NCI-H1694 treated with DMSO at 0.1 percent for 48 hours (cell line): ENCODE measurements around the gene GDA.

Experiments
- DNase-seq: peaks from one replicate; lab custom pipeline; 2025; lab: John Stamatoyannopoulos, UW

GDA gene

DNA sequence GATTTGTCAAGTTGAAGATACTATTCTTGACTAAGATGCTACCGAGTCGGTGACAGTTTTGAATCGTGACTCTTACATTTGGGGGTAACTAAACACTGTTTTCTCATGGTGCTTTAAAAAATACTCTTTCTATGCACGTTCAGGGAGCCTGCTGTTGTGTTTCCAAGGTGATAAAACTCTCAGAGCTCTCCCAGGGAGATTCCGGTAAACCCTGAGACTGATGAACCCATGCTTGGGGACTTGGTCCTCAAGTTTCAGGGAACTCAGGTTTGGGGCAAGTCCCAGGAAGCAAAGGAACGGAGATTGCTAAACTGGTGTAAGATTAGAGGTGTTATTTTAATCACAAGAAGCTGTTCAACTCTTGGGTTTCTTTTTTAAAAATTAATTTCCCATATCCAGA, 1.4 kb downstream of the GDA start:
- DNase-seq, result no peak

DNA sequence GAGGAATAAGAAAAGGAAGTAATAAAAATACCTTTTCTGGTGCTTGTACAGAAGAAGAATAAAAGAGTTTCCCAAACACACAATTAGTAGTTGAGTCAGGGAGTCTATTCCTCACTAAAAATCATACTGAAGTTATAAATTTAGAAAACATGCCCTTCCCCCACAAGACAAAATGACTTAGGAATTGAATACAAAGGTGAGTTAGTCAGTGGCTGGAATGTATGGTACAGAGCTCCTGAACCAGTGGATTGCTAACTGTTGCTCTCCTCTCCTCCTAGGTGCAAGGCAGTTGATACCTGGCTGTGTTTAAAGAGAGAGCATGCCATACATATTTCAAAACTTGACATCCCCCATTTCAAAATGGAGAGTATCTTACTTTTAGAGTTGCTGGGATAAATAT, 1.9 kb downstream of the GDA start:
- no peak for DNase-seq

DNA sequence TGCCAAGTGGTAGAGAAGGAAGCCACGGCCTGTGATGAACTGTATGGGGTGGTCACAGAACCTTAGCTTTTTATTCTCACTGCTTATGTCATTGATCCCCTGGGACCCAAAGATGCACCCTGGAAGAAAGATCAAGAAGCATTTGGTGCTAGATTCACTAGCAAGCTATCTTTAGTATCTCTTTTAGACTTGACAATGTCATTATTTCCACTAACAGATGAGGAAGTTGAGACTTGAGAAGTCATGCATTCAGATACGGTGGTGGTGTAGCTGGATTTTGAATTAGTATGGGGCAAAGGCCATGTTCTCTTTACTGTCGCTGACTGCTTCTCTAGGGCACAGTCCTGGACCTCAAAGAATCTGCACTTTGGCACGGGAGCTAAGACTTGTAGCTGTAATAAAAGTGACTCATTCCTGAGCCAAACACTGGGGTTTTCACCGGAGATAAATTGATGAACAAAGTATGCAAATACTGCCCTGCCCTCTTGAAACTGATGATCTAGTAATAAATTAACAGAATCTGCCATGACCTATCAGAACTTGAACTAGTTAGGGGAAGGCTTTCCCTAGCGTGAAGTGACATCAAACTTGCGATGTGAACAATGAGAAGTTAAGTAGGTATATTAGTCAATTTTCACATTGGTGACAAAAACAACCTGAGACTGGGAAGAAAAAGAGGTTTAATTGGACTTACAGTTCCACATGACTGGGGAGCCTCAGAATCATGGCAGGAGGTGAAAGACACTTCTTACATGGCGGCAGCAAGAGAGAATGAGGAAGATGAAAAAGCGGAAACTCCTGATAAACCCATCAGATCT, 5.4 kb downstream of the GDA start:
- DNase-seq, result no peak

DNA sequence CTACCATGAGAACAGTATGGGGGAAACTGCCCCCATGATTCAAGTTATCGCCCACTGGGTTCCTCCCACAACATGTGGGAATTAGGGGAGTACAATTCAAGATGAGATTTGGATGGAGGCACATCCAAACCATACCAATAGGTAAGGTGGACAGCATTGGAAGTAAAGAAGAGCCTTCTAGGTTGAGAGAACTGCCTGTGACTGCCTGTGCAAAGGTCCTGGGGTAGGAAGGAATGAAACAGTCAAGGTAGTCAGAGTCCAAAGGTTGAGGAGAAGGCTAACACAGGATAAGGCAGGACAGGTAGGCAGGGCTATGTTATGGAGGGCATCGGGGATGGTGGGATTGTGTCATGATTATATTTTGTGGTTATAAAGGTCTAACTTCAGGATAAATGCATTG, 6.1 kb downstream of the GDA start:
- no peak for DNase-seq

DNA sequence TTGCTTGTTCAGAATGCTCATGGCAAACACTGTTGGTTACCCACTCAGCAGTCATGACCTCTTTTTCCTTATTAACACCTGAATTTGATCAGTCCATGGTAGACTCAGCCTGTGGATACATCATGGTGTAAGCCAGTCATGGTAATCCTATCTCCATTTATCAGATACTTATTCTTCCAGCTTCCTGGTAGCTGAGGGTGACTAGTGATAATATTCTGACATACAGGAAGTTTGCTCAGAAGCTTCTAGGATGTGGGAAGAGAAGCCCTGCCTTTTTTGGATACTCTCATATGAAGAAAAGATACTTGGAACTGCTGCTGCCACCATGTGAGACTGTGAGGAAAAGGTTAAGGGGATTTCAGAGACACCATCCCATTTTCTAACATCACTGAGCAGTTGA, 7.3 kb downstream of the GDA start:
- DNase-seq, result no peak

DNA sequence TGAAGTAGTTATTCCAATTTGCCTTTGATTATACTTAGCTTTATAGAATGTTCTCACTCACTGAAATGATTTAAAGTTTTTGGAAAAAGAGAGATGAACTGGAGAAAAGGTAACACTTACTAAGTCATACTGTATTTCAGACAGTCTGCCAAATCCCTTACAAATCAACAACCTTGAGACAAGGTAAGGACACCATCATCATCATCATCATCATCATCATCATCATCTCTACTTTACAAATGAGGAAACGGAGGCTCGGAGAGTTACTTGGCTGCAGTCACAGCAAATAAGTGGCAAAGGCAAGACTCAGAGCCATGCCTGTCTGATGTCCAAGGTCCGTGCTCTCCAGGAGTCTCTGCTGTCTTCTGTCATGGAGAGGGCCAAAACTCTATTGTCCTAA, 9.4 kb downstream of the GDA start:
- no peak for DNase-seq

DNA sequence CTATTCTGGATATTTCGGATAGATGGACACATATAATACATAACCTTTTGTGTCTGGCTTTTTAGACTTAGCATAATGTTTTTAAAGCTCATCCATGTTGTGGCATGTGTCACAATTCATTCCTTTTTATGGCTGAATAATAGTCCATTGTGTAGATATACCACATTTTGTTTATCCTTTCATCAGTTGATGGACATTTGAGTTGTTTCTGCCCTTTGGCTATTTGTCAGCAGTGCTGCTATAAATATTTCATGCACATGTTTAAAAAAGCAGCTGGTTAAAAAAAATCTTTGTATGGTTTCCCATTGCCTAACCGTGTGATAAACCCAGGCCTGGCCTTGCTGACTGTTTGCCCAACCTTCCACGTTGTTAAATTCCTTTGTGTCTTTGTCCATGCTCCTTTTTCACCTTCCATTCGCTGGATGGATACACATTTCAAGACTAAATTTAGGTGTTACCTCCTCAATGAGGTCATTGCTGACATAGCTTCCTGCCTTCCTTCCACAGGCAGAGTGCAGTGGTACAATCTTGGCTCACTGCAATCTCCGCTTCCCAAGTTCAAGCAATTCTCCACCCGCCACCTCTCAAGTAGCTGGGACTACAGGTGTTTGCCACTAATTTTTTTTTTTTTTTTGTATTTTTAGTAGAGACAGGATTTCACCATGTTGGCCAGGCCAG, 11.3 kb downstream of the GDA start:
- no peak for DNase-seq

DNA sequence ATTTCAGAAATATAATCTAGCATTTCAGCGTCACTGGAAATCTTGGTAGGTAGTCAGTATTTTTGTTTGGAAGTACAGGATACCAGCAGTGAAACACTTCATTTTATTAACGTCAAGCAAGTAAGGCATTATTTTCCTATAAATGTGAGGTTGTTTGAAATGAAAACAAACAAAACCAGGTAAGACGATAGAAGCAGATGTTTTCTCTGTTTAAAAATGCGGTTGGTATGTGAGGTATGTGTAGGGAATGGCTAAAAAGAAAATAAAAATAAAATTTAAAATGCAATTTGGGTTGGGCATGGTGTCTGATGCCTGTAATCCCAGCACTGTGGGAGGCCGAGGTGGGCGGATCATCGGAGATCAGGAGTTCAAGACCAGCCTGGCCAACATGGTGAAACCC, 16.1 kb downstream of the GDA start:
- DNase-seq, result no peak

DNA sequence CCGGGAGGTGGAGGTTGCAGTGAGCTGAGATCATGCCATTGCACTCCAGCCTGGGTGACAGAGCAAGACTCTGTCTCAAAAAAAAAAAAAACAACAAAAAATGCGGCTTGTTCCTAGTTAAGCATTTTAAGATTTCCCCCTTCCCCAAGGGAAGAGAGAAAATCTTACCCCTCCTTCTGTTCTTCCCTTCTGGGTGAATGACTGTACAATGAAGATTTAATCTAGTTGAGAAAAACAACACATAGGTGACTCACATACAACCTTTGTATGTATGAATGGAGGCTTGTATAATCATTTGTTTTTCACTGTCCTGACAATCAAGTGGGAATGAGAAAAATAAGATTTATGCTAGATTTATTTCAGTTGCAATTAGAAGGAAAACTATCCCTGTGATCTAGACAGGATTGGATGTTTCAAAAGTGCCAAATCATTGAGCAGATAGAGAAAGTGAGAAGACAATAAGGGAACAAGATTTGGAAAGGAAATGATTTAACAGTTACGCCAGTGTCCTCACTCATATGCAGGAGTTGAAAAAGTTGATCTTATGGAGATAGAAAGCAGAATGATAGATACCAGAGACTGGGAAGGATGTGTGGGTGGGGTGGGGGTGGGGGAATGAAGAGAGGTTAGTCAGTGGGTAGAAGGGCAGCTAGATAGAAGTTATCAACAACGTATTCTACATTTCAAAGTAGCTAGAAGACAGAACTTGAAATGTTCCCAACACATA, 16.7 kb downstream of the GDA start:
- no peak for DNase-seq

DNA sequence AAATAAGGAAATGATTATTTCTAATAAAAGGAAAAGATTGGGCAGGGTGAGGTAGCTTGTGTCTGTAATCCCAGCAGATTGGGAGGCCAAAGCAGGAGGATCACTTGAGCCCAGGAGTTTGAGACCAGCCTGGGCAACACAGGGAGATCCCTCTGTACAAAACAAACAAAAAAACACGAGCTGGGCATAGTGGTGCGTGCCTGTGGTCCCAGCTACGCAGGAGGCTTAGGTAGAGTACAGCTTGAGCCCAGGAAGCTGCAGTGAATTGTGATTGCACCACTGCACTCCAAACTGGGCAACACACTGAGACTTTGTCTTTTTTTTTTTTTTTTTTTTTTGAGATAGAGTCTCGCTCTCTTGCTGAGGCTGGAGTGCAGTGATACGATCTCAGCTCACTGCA, 18.8 kb downstream of the GDA start:
- no peak for DNase-seq

DNA sequence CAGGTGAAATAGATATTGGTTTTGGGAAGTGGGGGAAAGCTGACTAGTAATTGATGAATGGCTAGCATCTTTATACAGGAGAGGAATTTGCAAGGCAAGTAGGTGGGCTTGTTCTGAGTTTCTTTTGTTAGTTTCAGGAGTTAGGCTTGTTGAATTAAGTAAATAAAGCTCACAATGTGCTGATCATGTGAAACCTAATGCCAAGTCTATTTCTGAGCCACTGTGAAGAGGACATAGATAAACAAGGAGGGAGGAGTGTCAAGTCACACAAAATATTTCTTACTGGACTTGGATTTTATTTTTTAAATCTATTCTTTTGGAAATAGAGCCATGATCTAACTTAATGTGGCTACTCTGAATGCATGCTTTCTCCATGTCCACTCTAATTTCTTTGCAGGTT, 19.9 kb downstream of the GDA start:
- no peak for DNase-seq

DNA sequence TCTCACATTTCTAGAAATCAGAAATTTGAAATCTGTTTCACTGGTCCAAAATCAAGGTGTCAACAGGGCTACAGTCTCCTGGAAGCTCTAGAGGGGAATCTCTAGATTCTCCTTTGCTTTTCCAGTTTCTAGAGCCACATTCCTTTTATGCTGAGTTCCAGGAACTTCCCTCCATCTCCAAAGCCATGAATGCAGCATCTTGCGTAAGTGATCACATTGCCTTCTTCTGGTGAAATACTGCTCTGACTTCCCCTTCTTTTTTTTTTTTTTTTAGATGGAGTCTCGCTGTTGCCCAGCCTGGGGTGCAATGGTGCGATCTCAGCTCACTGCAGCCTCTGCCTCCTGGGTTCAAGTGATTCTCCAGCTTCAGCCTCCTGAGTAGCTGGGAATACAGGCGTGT, 23.8 kb downstream of the GDA start:
- DNase-seq, result no peak

DNA sequence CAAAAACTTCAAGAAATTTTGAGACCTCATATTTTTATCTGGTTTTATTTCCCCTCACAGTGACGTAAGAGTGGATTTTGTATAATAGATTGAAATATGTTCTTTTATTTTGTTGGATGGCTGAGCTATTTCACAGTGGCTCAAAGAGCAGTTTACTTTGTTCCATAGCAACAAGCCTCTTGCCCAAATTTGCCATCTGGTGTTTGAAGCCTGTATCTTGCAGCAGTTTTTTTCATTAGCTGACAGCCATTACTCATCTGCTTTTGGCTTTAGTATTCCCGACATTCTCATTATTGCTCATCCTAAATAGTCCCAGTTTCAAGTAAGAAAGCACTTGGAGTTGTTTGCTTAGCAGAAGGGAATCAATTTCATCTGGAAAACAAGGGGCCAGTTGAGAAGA, 36.3 kb downstream of the GDA start:
- DNase-seq, result peak; percentile 17

DNA sequence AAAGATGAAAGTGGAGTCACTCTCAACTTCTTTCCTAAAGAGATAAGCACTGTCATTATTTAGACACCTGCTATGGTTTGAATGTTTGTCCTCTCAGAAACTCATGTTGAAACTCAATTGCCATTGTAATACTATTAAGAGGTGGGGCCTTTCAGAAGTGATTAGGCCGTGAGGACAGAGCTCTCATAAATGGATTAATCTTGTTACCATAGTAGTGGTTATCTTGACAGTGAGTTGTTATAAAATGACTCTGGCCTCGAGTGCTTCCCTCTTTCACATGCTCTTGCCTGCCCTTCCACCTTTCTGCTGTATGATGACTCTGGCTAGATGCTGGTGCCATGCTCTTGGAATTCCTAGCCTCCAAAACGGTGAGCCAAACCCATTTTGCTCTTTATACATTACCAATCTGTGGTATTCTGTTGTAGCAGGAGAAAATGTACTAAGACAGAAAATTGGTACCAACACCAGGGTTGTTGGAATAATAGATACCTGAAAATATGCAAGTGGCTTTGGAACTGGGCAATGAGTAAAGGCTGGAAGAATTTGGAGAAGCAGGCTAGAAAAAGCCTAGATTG, 38.0 kb downstream of the GDA start:
- DNase-seq, result no peak

DNA sequence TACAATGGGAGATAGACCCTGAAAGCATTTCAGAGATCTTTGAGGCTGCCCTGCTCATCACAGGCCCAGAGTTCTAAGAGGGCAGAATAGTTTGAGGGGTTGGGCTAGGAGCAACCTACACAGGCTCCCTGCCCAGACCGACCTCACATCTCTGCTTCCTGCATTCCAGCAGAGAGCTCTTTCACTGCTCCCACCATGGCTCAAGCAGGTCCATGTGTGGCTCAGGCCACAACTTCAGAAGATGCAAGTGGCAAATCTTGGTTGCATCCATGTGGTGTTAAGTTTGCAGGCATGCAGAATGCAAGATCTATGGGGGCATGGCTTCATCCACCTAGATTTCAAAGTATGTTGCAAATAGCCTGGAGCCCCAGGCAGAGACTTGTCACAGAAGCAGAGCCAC, 39.0 kb downstream of the GDA start:
- DNase-seq, result no peak

DNA sequence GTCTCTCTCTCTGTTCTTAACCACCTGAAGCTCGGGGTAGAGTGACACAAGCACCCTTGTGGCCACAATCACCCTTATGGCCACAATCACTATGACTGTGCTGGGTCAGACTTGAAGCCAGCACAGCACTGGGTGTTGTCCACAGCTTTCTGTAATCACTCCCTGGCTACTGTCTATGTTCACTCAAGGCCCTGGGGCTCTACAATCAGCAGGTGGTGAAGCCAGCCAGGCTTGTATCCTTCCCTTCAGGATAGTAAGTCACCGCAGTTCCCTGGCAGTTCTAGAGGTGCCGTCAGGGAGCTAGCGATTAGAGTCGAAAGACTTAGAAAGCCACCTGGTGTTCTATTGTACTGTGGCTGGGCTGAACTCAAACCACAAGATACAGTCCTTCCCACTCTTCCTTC, 44.2 kb downstream of the GDA start:
- no peak for DNase-seq

DNA sequence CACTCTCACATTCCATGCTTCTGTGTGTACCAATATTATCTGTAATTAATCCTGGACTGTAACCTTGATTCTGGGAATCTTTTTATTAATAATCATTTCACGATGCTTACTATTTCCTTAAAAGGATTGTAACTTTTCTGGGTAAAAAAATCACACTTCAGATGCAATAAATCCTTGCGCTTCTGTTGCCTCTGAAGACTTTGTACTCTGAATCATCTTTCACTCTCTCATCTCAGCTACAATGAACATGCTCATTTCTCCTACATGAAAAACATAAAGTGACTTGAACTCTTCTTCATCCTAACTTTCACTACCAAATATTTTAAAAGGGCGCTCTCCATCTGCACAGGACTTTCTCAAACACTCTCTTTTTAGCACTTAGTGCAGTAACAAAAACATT, 50.0 kb downstream of the GDA start:
- DNase-seq, result no peak

DNA sequence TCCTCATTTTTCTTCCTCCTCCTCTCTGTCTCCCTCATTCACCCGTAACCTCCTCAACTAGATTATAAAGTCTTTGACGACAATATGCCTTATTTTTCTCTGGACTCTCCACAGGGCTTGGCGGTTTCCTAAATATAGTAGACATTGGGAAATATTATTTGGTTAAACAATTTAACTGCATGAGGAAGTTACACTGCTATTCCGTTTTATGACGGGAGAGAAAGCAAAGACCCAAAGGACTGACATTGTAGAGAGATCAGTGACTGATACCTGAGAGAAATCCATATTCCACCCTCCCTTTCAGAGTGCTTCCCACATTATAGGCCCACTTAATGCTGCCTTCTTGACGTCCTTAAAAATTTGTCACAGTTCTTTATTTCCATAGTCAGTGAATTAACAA, 51.2 kb downstream of the GDA start:
- no peak for DNase-seq

DNA sequence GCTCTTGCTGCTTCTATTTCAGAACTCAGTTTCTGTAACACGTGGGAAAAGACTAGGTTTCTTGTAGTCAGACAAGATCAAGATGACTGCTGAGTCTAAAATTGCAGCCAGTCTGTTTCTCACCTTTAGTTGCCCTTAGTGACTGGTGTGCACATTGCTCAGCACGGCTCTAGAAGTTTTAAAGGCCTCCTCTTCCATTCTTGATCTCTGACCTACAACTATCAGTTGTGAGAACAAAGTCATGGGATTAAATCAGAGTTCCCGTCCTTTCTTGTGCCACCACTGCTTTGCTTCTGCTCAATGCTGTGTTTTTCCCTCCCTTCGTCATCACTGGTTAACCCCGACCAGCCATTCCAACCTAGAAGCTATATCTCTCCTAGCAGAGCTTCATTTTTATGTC, 52.8 kb downstream of the GDA start:
- no peak for DNase-seq

DNA sequence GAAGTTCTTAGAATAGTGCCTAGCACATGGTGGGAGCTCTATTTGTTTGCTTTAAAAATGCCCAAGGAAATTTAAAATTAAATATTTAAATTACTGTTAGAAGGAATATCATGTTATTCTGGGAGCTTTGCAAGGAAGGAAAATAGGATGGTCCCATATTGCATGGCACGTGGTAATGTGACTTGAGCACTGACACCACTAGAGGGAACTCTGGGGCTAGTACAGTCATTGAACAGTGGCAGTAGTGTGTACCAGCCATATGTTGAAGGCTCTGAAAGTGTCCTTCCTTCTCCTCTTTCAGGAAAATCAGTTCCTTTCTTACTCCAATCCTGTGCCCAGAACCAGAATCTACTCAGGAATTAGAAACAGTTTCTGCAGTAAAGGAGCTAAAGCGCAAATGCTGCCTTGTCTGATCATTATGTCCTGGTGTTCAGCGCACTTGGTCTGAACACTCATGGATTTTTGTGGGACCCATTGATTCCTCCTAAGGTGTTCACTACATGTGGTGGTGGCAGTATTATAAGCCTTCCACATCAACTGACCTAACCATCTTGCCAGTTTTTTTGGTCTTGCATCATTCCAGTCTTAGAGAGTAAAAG, 54.1 kb downstream of the GDA start:
- DNase-seq, result peak; percentile 11

DNA sequence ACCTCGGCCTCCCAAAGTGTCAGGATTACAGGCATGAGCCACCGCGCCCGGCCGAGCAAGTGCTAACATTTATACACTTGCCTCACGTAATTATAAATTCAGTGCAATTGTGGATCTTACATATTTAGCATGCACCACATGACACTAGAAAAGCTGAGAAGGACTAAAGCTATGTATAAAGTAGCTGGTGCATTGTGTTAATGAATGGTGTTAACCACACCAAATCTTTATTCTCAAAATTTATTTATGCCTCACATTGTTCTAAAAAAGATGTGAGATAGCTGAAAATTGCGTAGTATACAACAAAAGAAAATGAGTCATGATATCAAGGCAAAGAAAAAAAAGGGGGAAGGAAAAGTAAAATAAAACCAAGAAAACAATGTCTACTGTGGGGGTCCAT, 54.8 kb downstream of the GDA start:
- DNase-seq, result no peak

DNA sequence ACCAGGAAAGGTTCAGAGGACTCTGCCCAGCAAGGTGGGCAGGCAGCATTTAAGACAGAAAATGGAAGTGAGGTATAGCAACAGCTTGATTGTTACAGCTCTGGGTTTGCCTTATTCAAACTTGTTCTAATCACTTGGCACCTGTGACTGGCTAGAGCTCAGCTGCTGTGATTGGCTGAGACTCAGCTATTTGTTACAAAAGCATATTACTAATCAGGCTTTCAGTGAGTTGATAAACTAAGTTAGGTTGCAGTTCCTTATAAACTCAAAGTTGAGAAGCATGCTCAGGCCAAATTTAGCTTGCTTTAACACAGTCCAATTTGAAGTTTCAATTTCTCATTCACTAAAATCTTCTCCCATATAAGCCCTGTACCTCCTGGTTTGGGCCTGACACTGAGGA, 56.3 kb downstream of the GDA start:
- DNase-seq, result no peak

DNA sequence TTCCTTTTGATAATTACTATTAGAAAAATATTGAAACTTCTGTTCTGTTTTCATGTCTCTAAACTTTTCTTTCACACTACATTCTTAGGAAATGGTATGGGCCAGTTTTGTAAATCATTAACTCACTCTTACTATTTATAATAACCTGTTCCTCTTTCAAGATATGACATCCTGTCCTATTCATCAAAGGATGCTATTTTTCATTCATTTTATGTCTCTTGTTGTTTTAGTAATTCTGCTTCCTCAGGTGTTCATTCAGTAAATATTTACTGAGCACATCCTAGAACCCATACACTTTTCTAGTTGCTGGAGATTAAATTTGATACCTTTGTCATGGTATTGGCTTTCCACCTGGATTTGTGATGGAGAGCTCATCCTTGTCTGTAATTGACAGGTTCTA, 58.0 kb downstream of the GDA start:
- DNase-seq, result no peak
